ENCODE data around the gene TMEM63B.
"Not testable (repeated sequence)": the region's sequence is repeated elsewhere in the genome, so short reads cannot be mapped to it uniquely, and the experiment has no call there.

Gene TMEM63B

DNA sequence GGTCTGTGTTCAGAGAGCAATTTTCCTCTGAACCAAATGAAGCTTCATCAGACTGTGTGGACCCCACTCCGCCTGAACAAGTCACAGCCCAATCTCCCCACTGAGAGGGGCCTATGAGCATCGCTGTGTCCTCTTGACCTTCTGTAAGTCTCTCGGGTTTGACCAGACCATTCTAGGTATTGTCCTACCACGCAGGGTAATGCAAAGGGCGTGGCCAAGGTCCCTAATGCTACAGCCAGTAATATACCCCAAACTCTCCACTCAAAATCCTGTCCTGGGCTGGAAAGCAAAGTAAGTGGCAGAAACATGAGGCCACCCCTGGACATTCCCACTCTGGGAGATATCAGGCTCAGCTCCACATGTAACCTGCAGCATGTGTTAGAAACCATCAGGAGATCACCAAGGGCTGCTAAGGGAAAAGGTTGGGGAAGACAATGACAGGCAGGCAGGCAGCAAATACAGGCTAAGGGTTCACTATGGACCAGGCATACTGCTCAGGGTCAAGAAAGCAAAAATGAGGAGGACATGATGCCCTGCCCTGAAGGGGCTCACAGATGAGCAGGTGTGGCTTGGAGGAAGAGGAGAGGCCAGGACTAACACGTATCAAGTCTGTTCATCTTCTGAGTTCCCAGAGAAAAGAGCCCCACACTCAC, 33.5 kb upstream of the TMEM63B start:
- CTCF ChIA-PET, result no interaction called here
- TF ChIP-seq LEF1 (IDR thresholded peaks at IDR 0.05; ENCODE audit: borderline replicate concordance), result no peak
- TF ChIP-seq SUZ12 (IDR thresholded peaks at IDR 0.05), result no peak
- TF ChIP-seq, protein P1, sequence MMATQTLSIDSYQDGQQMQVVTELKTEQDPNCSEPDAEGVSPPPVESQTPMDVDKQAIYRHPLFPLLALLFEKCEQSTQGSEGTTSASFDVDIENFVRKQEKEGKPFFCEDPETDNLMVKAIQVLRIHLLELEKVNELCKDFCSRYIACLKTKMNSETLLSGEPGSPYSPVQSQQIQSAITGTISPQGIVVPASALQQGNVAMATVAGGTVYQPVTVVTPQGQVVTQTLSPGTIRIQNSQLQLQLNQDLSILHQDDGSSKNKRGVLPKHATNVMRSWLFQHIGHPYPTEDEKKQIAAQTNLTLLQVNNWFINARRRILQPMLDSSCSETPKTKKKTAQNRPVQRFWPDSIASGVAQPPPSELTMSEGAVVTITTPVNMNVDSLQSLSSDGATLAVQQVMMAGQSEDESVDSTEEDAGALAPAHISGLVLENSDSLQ (IDR thresholded peaks at IDR 0.05), result no peak
- TF ChIP-seq FOXM1 (IDR thresholded peaks at IDR 0.05; ENCODE audit: borderline replicate concordance), result no peak
- no peak for TF ChIP-seq NFRKB (IDR thresholded peaks at IDR 0.05)
- TF ChIP-seq CTBP1 (IDR thresholded peaks at IDR 0.05; ENCODE audit: borderline replicate concordance), result no peak
- POLR2A ChIA-PET, result no interaction called here
- DNase-seq (ENCODE audit: extremely low spot score), result no peak

DNA sequence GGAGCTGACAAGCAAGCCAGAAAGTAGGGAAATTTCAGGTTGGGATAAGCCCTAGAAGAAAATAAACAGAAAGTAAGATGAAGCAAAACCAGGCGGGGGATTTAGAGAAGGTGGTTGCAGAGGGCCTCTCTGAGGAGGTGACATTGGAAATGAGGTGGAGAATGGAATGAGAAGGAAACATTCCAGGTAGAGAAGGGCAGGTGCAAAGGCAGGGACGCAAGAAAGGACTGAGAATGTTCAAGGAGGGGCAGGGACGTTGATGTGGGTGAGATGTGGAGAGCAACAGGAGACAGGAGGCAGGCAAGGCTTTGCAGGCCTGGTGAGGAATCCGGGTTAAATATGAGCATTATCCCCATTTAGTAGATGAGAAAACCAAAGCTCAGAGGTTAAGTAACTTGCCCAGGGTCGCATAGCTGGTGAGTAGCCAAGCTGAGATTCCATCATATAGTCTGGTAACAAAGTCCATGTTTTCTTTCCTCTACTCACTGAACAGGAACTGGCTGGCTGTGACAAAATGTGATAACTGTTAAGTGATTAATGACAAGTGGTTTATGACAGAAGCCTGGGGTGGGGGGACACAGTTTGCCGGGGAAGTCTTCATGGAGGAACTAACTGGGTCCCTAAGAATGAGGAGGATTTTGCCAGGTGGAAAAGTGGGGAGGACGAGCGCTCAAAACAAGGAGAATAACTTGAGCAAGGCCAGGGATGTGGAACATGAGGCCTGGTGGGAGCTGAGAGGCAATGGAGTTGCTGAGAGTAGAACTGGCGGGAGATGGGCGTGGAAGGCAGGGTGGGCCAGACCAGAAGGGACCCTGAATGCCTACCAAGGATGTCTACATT, 32.7 kb upstream of the TMEM63B start:
- TF ChIP-seq FOXM1 (IDR thresholded peaks at IDR 0.05; ENCODE audit: borderline replicate concordance), result no peak
- no peak for DNase-seq (ENCODE audit: extremely low spot score)
- CTCF ChIA-PET, result interaction anchor here (0.8 kb wide), 2 partner anchors 35 to 59 kb away, joined by 3 to 4 read pairs; no protein-coding TSS in a partner anchor
- POLR2A ChIA-PET, result interaction anchor here (1.2 kb wide), 1 partner anchor 152 kb away, joined by 3 read pairs; the partner anchor contains the start of gene HSP90AB1

DNA sequence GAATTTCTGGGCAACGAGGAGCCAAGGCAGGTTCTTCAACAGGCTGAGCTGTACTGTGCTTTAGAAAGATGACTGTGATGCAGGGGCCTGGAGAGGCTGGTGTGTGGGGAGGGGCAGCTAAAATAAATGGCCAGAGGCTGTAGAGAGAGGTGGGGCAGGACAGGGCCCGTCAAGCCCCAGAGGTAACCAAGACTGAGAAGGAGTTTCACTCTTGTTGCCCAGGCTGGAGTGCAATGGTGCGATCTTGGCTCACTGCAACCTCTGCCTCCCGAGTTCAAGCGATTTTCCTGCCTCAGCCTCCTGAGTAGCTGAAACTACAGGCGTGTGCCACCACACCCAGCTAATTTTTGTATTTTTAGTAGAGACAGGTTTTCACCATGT, 32.1 kb upstream of the TMEM63B start:
- POLR2A ChIA-PET, result interaction anchor here (1.2 kb wide), 1 partner anchor 151 kb away, joined by 3 read pairs; the partner anchor contains the start of gene HSP90AB1
- CTCF ChIA-PET, result interaction anchor here (0.8 kb wide), 2 partner anchors 35 to 58 kb away, joined by 3 to 4 read pairs; no protein-coding TSS in a partner anchor
- DNase-seq (ENCODE audit: extremely low spot score), result not testable (repeated sequence)

DNA sequence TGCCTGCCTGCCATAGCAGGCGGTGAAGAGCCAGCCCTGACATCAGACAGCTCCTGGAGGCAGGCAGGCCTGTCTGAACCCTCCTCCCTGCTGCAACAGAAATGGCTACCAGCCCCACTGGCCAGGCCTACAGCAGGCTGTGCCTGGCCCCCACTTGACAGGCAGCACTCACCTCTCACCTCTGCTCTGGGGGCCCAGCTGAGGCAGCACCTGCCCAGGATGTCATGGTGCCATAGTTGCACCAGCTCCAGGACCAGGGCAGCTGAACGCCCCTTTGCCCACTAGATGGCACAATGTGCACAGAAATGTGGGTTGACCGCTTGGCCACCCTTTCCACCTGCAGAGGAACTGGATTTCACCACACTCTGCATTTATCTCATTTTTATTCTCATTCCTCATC, 30.7 kb upstream of the TMEM63B start:
- peak; percentile 75 for DNase-seq (ENCODE audit: extremely low spot score)
- ChIA-PET CTCF (interaction anchor here (0.8 to 0.9 kb wide), 2 partner anchors 11 to 18 kb away, joined by 3 read pairs; no protein-coding TSS in a partner anchor), POLR2A (no interaction called here)
- TF ChIP-seq SP1 (IDR thresholded peaks at IDR 0.05), result no peak
- TF ChIP-seq ZNF384 (IDR thresholded peaks at IDR 0.05), result no peak
- TF ChIP-seq NFRKB (IDR thresholded peaks at IDR 0.05), result no peak
- no peak for TF ChIP-seq SUZ12 (IDR thresholded peaks at IDR 0.05)
- TF ChIP-seq TARDBP (IDR thresholded peaks at IDR 0.05), result no peak
- TF ChIP-seq ARNT (IDR thresholded peaks at IDR 0.05), result no peak
- no peak for TF ChIP-seq L3MBTL2 (conservative IDR thresholded peaks at IDR 0.05)
- TF ChIP-seq, protein P1 (IDR thresholded peaks at IDR 0.05), result no peak
- no peak for TF ChIP-seq LEF1 (IDR thresholded peaks at IDR 0.05; ENCODE audit: borderline replicate concordance)
- TF ChIP-seq BHLHE40 (IDR thresholded peaks at IDR 0.05; ENCODE audit: borderline replicate concordance), result no peak
- no peak for TF ChIP-seq FOXA1 (IDR thresholded peaks at IDR 0.05)
- TF ChIP-seq ELF4 (IDR thresholded peaks at IDR 0.05), result no peak
- TF ChIP-seq FOXK2 (IDR thresholded peaks at IDR 0.05), result no peak
- TF ChIP-seq FOXM1 (IDR thresholded peaks at IDR 0.05; ENCODE audit: borderline replicate concordance), result no peak
- no peak for TF ChIP-seq HDGF (IDR thresholded peaks at IDR 0.05; ENCODE audit: borderline replicate concordance)
- no peak for TF ChIP-seq CTBP1 (IDR thresholded peaks at IDR 0.05; ENCODE audit: borderline replicate concordance)

DNA sequence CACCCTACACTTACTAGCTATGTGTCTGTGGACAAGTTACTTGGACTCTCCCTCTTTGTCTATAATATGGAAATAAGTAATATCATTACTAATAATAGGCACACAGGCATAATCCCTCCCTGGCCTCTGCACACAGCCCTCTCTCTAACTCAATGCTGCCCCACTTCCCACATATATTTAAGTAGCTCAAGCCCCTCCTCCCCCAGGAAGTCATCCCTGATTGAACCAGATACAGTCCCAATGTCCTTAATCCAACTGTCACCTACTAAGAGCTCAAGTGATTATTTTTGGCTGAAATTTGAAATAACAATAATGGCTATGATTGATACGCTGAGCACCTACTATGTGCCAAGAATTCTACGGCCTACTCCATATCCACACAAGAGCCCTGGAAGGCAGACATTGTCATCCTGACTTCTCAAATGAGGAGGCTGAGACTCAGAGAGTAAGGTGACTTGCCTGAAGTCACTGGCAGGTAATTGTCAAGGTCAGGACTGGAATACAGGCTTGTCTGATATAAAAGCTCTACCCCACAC, 29.5 kb upstream of the TMEM63B start:
- ChIA-PET CTCF (interaction anchor here (0.8 to 0.9 kb wide), 2 partner anchors 54 to 75 kb away, joined by 3 to 5 read pairs; no protein-coding TSS in a partner anchor), POLR2A (interaction anchor here (0.8 to 1.2 kb wide), 2 partner anchors 12 to 149 kb away, joined by 3 to 4 read pairs; partner anchors contain the start of gene HSP90AB1)
- DNase-seq (ENCODE audit: extremely low spot score), result no peak
- TF ChIP-seq TARDBP (IDR thresholded peaks at IDR 0.05), result no peak
- no peak for TF ChIP-seq LEF1 (IDR thresholded peaks at IDR 0.05; ENCODE audit: borderline replicate concordance)
- no peak for TF ChIP-seq HDGF (IDR thresholded peaks at IDR 0.05; ENCODE audit: borderline replicate concordance)
- TF ChIP-seq SUZ12 (IDR thresholded peaks at IDR 0.05), result no peak
- no peak for TF ChIP-seq ARNT (IDR thresholded peaks at IDR 0.05)
- no peak for TF ChIP-seq BHLHE40 (IDR thresholded peaks at IDR 0.05; ENCODE audit: borderline replicate concordance)
- TF ChIP-seq, protein P1 (IDR thresholded peaks at IDR 0.05), result no peak
- no peak for TF ChIP-seq FOXK2 (IDR thresholded peaks at IDR 0.05)
- no peak for TF ChIP-seq FOXA1 (IDR thresholded peaks at IDR 0.05)
- no peak for TF ChIP-seq NFRKB (IDR thresholded peaks at IDR 0.05)
- TF ChIP-seq CTBP1 (IDR thresholded peaks at IDR 0.05; ENCODE audit: borderline replicate concordance), result no peak
- TF ChIP-seq ZNF384 (IDR thresholded peaks at IDR 0.05), result no peak
- TF ChIP-seq ELF4 (IDR thresholded peaks at IDR 0.05), result no peak
- no peak for TF ChIP-seq FOXM1 (IDR thresholded peaks at IDR 0.05; ENCODE audit: borderline replicate concordance)
- TF ChIP-seq L3MBTL2 (conservative IDR thresholded peaks at IDR 0.05), result no peak
- TF ChIP-seq SP1 (IDR thresholded peaks at IDR 0.05), result no peak

DNA sequence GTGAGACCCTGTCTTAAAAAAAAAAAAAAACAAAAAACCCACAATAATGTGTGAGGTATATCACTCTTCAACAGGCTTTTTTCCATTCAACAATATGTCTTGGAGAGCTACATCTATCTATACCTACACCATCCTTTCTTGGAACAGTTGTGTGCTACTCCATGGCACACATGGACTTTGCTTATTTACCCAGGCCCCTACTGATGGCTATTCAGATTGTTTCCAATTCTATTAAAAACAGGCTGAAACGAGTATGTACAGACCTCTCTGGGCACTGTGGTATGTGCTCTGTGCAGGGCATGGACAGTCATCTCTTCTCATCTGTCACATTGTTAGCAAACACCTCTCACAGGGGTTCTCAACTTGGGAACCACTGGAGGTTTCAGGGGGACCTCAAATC, 28.2 kb upstream of the TMEM63B start:
- ChIA-PET POLR2A (interaction anchor here (1.0 kb wide), 1 partner anchor 149 kb away, joined by 3 read pairs; no protein-coding TSS in a partner anchor), CTCF (no interaction called here)
- TF ChIP-seq SUZ12 (IDR thresholded peaks at IDR 0.05), result no peak
- TF ChIP-seq BHLHE40 (IDR thresholded peaks at IDR 0.05; ENCODE audit: borderline replicate concordance), result no peak
- no peak for TF ChIP-seq NFRKB (IDR thresholded peaks at IDR 0.05)
- no peak for TF ChIP-seq FOXK2 (IDR thresholded peaks at IDR 0.05)
- no peak for TF ChIP-seq SP1 (IDR thresholded peaks at IDR 0.05)
- no peak for TF ChIP-seq LEF1 (IDR thresholded peaks at IDR 0.05; ENCODE audit: borderline replicate concordance)
- no peak for TF ChIP-seq ARNT (IDR thresholded peaks at IDR 0.05)
- TF ChIP-seq L3MBTL2 (conservative IDR thresholded peaks at IDR 0.05), result no peak
- no peak for TF ChIP-seq ELF4 (IDR thresholded peaks at IDR 0.05)
- TF ChIP-seq HDGF (IDR thresholded peaks at IDR 0.05; ENCODE audit: borderline replicate concordance), result no peak
- DNase-seq (ENCODE audit: extremely low spot score), result no peak
